CD4-positive, alpha-beta T cell treated with Interleukin-17A for 1 hour (primary cell): Measurements from ENCODE around the gene TGOLN2.
"Not testable (repeated sequence)": the region's sequence is repeated elsewhere in the genome, so short reads cannot be mapped to it uniquely, and the experiment has no call there.

Source experiments
- DNase-seq: peaks from one replicate; pipeline ENCODE4 v3.0.0-alpha.2; 2020

The TGOLN2 gene

DNA sequence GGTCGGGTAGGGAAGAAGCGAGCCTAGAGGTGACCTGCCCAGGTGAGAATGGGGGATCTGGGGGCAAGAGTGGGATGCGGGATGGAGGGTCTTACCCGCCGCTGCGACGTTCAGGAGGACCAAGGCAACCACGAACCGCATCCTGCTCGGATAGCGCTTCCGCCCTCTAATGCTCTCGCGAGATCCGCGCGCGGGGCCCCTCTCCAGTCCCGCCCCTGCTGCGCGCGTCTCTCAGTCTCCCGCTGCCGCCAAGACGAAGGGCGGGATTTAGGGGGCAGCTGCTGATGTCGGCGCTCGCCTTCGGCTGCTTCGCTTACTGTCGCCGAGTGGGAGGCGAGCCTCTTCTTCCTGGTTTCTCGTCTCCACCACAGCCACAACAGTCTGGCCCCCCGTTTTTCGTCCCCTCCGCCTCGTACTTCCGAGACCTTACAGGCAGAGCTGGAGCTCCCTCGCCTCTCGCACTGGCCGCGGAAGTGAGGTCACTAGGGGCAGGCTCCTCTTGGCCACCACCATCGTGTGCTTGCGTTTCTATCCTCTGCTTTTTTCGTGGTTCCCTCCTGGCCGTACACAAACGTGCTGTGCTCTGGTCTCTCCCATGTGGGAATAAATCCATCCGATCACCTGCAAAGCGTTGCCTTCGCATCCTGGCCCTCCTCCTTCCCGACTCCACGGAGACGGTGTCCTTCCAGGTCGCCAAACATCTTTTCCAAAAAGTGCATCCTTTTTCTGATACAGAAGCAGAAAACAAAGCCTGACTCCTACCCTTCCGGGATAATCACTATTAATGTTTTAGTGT lies at the start of gene TGOLN2:
Gene TGOLN2, minus strand, starts transcription at position 168 of the 796 bp plus-strand sequence. Its CDS starts 27 bp downstream, at position 141.
- DNase-seq = peak; percentile 93

GRCh38 chr2:85377083-85377482 lies 49.3 kb upstream of the TGOLN2 start:
- DNase-seq = no peak

GRCh38 chr2:85376291-85377065 lies 48.7 kb upstream of the TGOLN2 start:
- no peak for DNase-seq

DNA sequence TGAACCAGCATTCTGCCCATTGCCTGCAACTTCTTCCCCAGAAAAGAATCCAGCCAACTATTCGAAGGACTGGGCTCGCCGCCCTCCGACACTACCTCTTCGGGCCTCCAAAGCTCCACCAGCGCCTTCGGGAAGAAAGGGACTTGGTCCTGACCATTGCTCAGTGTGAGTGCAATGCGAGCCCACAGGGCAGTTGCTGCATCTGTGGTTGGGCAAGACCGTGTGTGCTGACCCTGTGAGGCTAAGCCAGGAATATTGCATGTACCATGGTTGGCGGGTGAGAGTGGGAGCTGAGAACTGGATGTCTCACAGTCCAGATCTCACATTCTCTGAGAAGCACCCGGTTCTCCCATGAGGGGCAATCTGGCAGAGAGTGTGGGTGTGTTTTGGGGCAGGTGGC lies 43.3 kb upstream of the TGOLN2 start:
- DNase-seq = no peak

- no peak for DNase-seq
These were observed 41.7 kb upstream of the TGOLN2 start for GRCh38 chr2:85369500-85369899.

DNA sequence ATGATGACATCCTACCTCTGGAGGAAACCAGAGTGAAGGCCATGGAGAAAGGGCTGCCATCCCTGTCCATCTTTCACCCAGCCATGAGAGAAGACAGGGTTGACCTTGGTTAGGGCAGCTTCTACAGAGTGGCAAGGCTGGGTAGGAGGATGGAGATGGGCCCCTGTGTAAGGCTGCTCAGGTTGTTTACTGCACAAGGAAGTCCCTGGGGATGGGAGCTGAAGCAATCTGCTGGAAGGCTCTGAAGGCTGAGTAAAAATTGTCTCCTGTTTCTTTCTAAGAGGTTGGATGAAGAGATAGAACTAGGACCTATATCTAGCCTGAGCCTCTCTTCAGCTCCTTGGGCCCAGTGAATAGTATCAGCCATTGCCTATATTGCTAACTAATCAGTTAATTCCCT lies 41.1 kb upstream of the TGOLN2 start:
- no peak for DNase-seq

GRCh38 chr2:85367180-85367579 lies 39.4 kb upstream of the TGOLN2 start:
- no peak for DNase-seq

- DNase-seq = not testable (repeated sequence)
These were observed 35.0 kb upstream of the TGOLN2 start for GRCh38 chr2:85362653-85363387.

GRCh38 chr2:85357736-85358135 lies 29.9 kb upstream of the TGOLN2 start:
- no peak for DNase-seq

GRCh38 chr2:85356186-85356585 lies 28.4 kb upstream of the TGOLN2 start:
- no peak for DNase-seq

- no peak for DNase-seq
These were observed 27.7 kb upstream of the TGOLN2 start for GRCh38 chr2:85355521-85355920.

DNA sequence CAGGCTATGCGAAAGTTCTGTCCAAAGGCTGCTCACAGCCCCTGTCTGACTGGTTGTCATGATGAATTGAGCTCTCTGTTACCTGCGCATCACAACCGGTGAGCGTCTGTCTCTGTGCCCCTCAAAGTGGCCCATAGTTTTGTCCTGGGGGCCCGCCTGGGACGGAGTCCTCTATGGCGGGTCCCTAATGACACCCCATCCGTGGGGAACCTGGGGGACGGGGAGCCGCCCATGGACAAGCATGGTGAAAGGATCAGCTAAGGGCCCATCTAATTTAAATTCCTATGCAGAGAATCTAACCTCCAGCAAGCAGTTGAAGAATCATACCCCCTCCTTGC lies 27.3 kb upstream of the TGOLN2 start:
- DNase-seq = no peak

GRCh38 chr2:85354286-85355072 lies 26.7 kb upstream of the TGOLN2 start, which contains the start of the genes ELMOD3 and RETSAT:
TSS of gene ELMOD3 (plus strand) at chr2:85354769. CDS start at chr2:85357199, 2,430 bp downstream.
TSS of gene RETSAT (minus strand) at chr2:85354528. CDS start at chr2:85354507, 21 bp downstream.
- DNase-seq = peak; percentile 99

GRCh38 chr2:85353876-85354285 lies 26.1 kb upstream of the TGOLN2 start:
- peak; percentile 10 for DNase-seq

- no peak for DNase-seq
These were observed 19.8 kb upstream of the TGOLN2 start for GRCh38 chr2:85347599-85347998.

GRCh38 chr2:85344356-85344954 lies 16.7 kb upstream of the TGOLN2 start:
- DNase-seq = no peak

GRCh38 chr2:85343207-85343895 lies 15.6 kb upstream of the TGOLN2 start:
- DNase-seq = not testable (repeated sequence)

GRCh38 chr2:85342156-85342555 lies 14.4 kb upstream of the TGOLN2 start:
- no peak for DNase-seq

- no peak for DNase-seq
These were observed 13.7 kb upstream of the TGOLN2 start for GRCh38 chr2:85341269-85342029.

- no peak for DNase-seq
These were observed 12.5 kb upstream of the TGOLN2 start for GRCh38 chr2:85340034-85340892.
